ENCODE results near the gene MAPKAP1. TPM values are rescaled to one million over a fixed set of nuclear protein-coding genes. Genes with fewer than 3 reads are reported as not detected.

Gene MAPKAP1
- polyA plus RNA-seq, 1 donor (not counting 4 experiments of a cell fraction or from before 2014, with no cell fraction given) = 129 TPM

DNA sequence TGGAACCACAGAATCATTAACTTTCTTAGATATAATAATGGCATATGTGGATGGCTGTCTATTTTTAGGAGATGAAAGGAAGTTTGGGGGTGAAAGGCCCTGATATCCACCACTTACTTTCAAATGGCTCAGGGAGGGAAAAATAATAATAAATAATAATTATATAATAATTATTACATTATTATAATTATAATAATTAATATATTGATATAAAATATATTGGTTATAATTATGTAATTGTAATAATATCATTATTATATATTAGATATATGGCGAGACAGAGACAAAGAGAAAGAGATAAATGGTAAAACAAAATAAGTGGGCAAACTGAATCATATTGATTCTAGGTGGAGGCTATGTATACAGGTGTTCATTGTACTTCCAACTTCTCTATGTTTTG, 308.8 kb downstream of the MAPKAP1 start:
- dilution Hi-C loops (cut with MboI; ENCODE audit: extremely low pct_ligation_motif_present, low sequenced_read_pairs) = no loop called here
- H4K20me1 ChIP-seq (ENCODE audit: control insufficient read depth, extremely low read depth, insufficient read depth, low read length) = no peaks in the 10 kb centered on the region

DNA sequence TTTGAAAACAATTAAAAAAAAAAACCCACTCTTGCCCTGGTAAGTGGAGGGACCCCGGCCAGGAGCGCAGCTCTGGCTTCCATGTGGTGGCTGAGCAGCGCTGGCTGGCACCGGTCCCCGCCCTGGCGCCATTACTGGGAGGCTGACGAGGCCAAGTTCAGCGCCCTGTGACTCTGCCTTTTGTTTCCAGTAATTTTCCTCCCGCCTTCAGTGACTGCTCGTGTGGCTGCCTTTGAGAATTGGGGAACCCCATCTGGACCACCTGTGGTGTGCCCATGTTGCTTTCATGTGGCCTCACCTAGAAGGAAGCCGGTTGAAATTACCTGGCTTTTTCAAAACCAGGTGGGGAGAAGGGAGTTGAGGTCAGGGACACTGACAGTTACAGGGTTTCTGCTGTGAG, 309.3 kb downstream of the MAPKAP1 start:
- H3K36me3 ChIP-seq (ENCODE audit: control insufficient read depth in 2 of 2, extremely low read depth in 1 of 2, insufficient read depth in 2 of 2, low read length in 2 of 2) = no peaks in the 10 kb centered on the region
- H3K27ac ChIP-seq (ENCODE audit: control insufficient read depth, insufficient read depth, low read length) = no peak overlapping the region
- no peak for TF ChIP-seq EZH2 (IDR thresholded peaks at IDR 0.05; ENCODE audit: low read length)
- no peak for TF ChIP-seq CTCF (optimal IDR thresholded peaks at IDR 0.05 in 1 of 3, IDR thresholded peaks at IDR 0.05 in 1 of 3, conservative IDR thresholded peaks at IDR 0.05 in 1 of 3; ENCODE audit: extremely low read depth in 1 of 3, insufficient read depth in 2 of 3, low read length in 3 of 3)
- dilution Hi-C loops (cut with MboI; ENCODE audit: extremely low pct_ligation_motif_present, low sequenced_read_pairs) = no loop called here
- H3K4me3 ChIP-seq (ENCODE audit: control insufficient read depth in 2 of 3, extremely low read depth in 1 of 3, insufficient read depth in 2 of 3, low read depth in 1 of 3, low read length in 3 of 3) = no peak overlapping the region
- FAIRE-seq (no peak), DNase-seq (ENCODE audit: low read depth, low spot score) (no peak)
- H3K4me1 ChIP-seq (ENCODE audit: control insufficient read depth, extremely low read depth, insufficient read depth, low read length) = peaks cover 3% of the 10 kb centered on the region
- no peak overlapping the region for H2AFZ ChIP-seq (ENCODE audit: control insufficient read depth, low read length)
- no peaks in the 10 kb centered on the region for H3K9me1 ChIP-seq (ENCODE audit: control insufficient read depth, extremely low read depth, insufficient read depth, low read length)
- H3K79me2 ChIP-seq (ENCODE audit: control insufficient read depth, insufficient read depth, low read length) = no peaks in the 10 kb centered on the region
- no peak overlapping the region for H3K9ac ChIP-seq (ENCODE audit: control insufficient read depth, extremely low read depth, insufficient read depth, low read length)
- H3K9me3 ChIP-seq (ENCODE audit: control insufficient read depth, low read depth, low read length) = no peaks in the 10 kb centered on the region
- H4K20me1 ChIP-seq (ENCODE audit: control insufficient read depth, extremely low read depth, insufficient read depth, low read length) = no peaks in the 10 kb centered on the region
- no peak overlapping the region for H3K4me2 ChIP-seq (ENCODE audit: control insufficient read depth, extremely low read depth, insufficient read depth, low read depth, low read length)
- no peaks in the 10 kb centered on the region for H3K27me3 ChIP-seq (ENCODE audit: control insufficient read depth, extremely low read depth, insufficient read depth, low read length)

More for the DNA sequence above, 308.8 kb downstream of the MAPKAP1 start:
- no peak overlapping the region for H2AFZ ChIP-seq (ENCODE audit: control insufficient read depth, low read length)
- H3K4me3 ChIP-seq (ENCODE audit: control insufficient read depth in 2 of 3, extremely low read depth in 1 of 3, insufficient read depth in 2 of 3, low read depth in 1 of 3, low read length in 3 of 3) = no peak overlapping the region
- no peaks in the 10 kb centered on the region for H3K79me2 ChIP-seq (ENCODE audit: control insufficient read depth, insufficient read depth, low read length)
- H3K27me3 ChIP-seq (ENCODE audit: control insufficient read depth, extremely low read depth, insufficient read depth, low read length) = no peaks in the 10 kb centered on the region
- FAIRE-seq (no peak), DNase-seq (ENCODE audit: low read depth, low spot score) (no peak)
- no peaks in the 10 kb centered on the region for H3K9me3 ChIP-seq (ENCODE audit: control insufficient read depth, low read depth, low read length)
- TF ChIP-seq CTCF (optimal IDR thresholded peaks at IDR 0.05 in 1 of 3, IDR thresholded peaks at IDR 0.05 in 1 of 3, conservative IDR thresholded peaks at IDR 0.05 in 1 of 3; ENCODE audit: extremely low read depth in 1 of 3, insufficient read depth in 2 of 3, low read length in 3 of 3) (no peak), EZH2 (IDR thresholded peaks at IDR 0.05; ENCODE audit: low read length) (no peak)
- no peak overlapping the region for H3K4me2 ChIP-seq (ENCODE audit: control insufficient read depth, extremely low read depth, insufficient read depth, low read depth, low read length)
- H3K27ac ChIP-seq (ENCODE audit: control insufficient read depth, insufficient read depth, low read length) = no peak overlapping the region
- H3K9ac ChIP-seq (ENCODE audit: control insufficient read depth, extremely low read depth, insufficient read depth, low read length) = no peak overlapping the region
- H3K9me1 ChIP-seq (ENCODE audit: control insufficient read depth, extremely low read depth, insufficient read depth, low read length) = no peaks in the 10 kb centered on the region
- H3K36me3 ChIP-seq (ENCODE audit: control insufficient read depth in 2 of 2, extremely low read depth in 1 of 2, insufficient read depth in 2 of 2, low read length in 2 of 2) = no peaks in the 10 kb centered on the region
- peaks cover 2% of the 10 kb centered on the region for H3K4me1 ChIP-seq (ENCODE audit: control insufficient read depth, extremely low read depth, insufficient read depth, low read length)

Measured in keratinocyte (primary cell).